Right atrium auricular region (tissue), 2 donors: ENCODE data around the gene ZNF385B. TPM values are rescaled to one million over a fixed set of nuclear protein-coding genes. Genes with fewer than 3 reads are reported as not detected.

Experiments
- DNase-seq: peaks from one replicate; pipeline ENCODE4 v3.0.0-alpha.2; 2019; ENCODE audit warnings: low spot score
- H3K27ac ChIP-seq, 2 donors: fragments of 200-600 bp; sonication (generic); 1 replicate in 1 of 2; 2 replicates in 1 of 2; pipeline ENCODE4 v1.5.1; 2016 to 2019
- H3K27me3 ChIP-seq, 2 donors: fragments of 200-600 bp; sonication (generic); one replicate each; pipeline versions ENCODE4 v1.5.1 to v1.6.0; 2017 to 2019
- H3K36me3 ChIP-seq: fragments of 200-600 bp; sonication (generic); one replicate; pipeline ENCODE4 v1.5.1; 2016
- H3K4me1 ChIP-seq, 2 donors: fragments of 200-600 bp; sonication (generic); one replicate each; pipeline versions ENCODE4 v1.5.1 to v1.6.0; 2017 to 2019
- H3K4me3 ChIP-seq, 2 donors: fragments of 200-600 bp; sonication (generic); 1 replicate in 1 of 2; 2 replicates in 1 of 2; pipeline ENCODE4 v1.5.1; 2017 to 2019; ENCODE audit warnings: mild to moderate bottlenecking in 1 of 2, moderate library complexity in 1 of 2
- H3K9me3 ChIP-seq, 2 donors: fragments of 200-600 bp; sonication (generic); one replicate each; pipeline ENCODE4 v1.5.1; 2019
- CTCF ChIP-seq, 2 donors: fragments of 200-600 bp; sonication (generic); IDR thresholded peaks; one replicate each; pipeline ENCODE4 v1.5.1; 2019; ENCODE audit warnings: antibody characterized with exemption in 2 of 2
- total RNA-seq, 2 donors: library from RNA; depleted of rRNA; stranded (reverse); fragments of >200 nt; gene quantifications; one replicate each; pipeline ENCODE4 v1.1.0, GENCODE V29; 2016

The ZNF385B gene
- total RNA-seq, 2 donors from 2014 or later: 23.2 to 33.3 TPM

GRCh38 chr2:179840840-179841239, 20.6 kb downstream of the ZNF385B start:
- no peak for DNase-seq
- no peaks in the 10 kb centered on the region for H3K27me3 ChIP-seq
- no peak overlapping the region for H3K27ac ChIP-seq
- no peak for TF ChIP-seq CTCF (IDR thresholded peaks at IDR 0.05)
- no peaks in the 10 kb centered on the region for H3K4me1 ChIP-seq
- H3K36me3 ChIP-seq: no peaks in the 10 kb centered on the region
- H3K9me3 ChIP-seq: no peaks in the 10 kb centered on the region
- no peak overlapping the region for H3K4me3 ChIP-seq

GRCh38 chr2:179837408-179837807, 24.0 kb downstream of the ZNF385B start:
- Histone ChIP-seq H3K27me3 (no peaks in the 10 kb centered on the region), H3K9me3 (no peaks in the 10 kb centered on the region), H3K36me3 (no peaks in the 10 kb centered on the region), H3K27ac (peak overlapping the region in 1 of 2 donors; percentile 49), H3K4me3 (no peak overlapping the region), H3K4me1 (no peaks in the 10 kb centered on the region)
- DNase-seq: no peak
- no peak for TF ChIP-seq CTCF (IDR thresholded peaks at IDR 0.05)

GRCh38 chr2:179830043-179830787, 31.2 kb downstream of the ZNF385B start:
- no peak for TF ChIP-seq CTCF (IDR thresholded peaks at IDR 0.05)

GRCh38 chr2:179826297-179826696, 35.1 kb downstream of the ZNF385B start:
- no peak for TF ChIP-seq CTCF (IDR thresholded peaks at IDR 0.05)
- Histone ChIP-seq H3K9me3 (no peaks in the 10 kb centered on the region), H3K4me3 (no peak overlapping the region)

More at GRCh38 chr2:179830043-179830787, 31.2 kb downstream of the ZNF385B start:
- no peak overlapping the region for H3K4me3 ChIP-seq
- H3K9me3 ChIP-seq: no peaks in the 10 kb centered on the region
- H3K4me1 ChIP-seq: no peaks in the 10 kb centered on the region
- no peak for DNase-seq
- no peaks in the 10 kb centered on the region for H3K27me3 ChIP-seq
- no peak overlapping the region for H3K27ac ChIP-seq
- no peaks in the 10 kb centered on the region for H3K36me3 ChIP-seq

GRCh38 chr2:179825494-179825893, 35.9 kb downstream of the ZNF385B start:
- Histone ChIP-seq H3K27me3 (no peaks in the 10 kb centered on the region), H3K4me3 (no peak overlapping the region), H3K36me3 (no peaks in the 10 kb centered on the region), H3K4me1 (no peaks in the 10 kb centered on the region), H3K9me3 (no peaks in the 10 kb centered on the region), H3K27ac (no peak overlapping the region)
- no peak for TF ChIP-seq CTCF (IDR thresholded peaks at IDR 0.05)
- no peak for DNase-seq

More at GRCh38 chr2:179826297-179826696, 35.1 kb downstream of the ZNF385B start:
- DNase-seq: no peak
- no peaks in the 10 kb centered on the region for H3K27me3 ChIP-seq
- H3K4me1 ChIP-seq: no peaks in the 10 kb centered on the region
- no peaks in the 10 kb centered on the region for H3K36me3 ChIP-seq
- H3K27ac ChIP-seq: no peak overlapping the region

- no peak overlapping the region for H3K4me3 ChIP-seq
- H3K27ac ChIP-seq: no peak overlapping the region
- H3K36me3 ChIP-seq: no peaks in the 10 kb centered on the region
- no peaks in the 10 kb centered on the region for H3K9me3 ChIP-seq
- H3K27me3 ChIP-seq: no peaks in the 10 kb centered on the region
- no peaks in the 10 kb centered on the region for H3K4me1 ChIP-seq
- TF ChIP-seq CTCF (IDR thresholded peaks at IDR 0.05): no peak
- DNase-seq: no peak
Measured at GRCh38 chr2:179824961-179825360, 36.5 kb downstream of the ZNF385B start.
